Ishikawa (cell line): Measurements from ENCODE around the gene STK32C.
A peak's percentile ranks its signal among the peaks of the same experiment; 100 is the strongest.

Experiments
- CEBPB ChIP-seq: IDR thresholded peaks from 2 replicates; pipeline ENCODE4 v1.6.1; 2012
- CREB1 ChIP-seq: IDR thresholded peaks from 2 replicates; pipeline ENCODE4 v1.6.1; 2012; ENCODE audit warnings: low read depth
- EGR1 ChIP-seq: IDR thresholded peaks from 2 replicates; pipeline ENCODE4 v1.6.1; 2012
- EP300 ChIP-seq: IDR thresholded peaks from 2 replicates; pipeline ENCODE4 v1.6.1; 2012; ENCODE audit warnings: borderline replicate concordance
- FOXM1 ChIP-seq: IDR thresholded peaks from 2 replicates; pipeline ENCODE4 v1.6.1; 2012; ENCODE audit warnings: low read depth, borderline replicate concordance
- NFIC ChIP-seq: IDR thresholded peaks from 2 replicates; pipeline ENCODE4 v1.6.1; 2012
- RAD21 ChIP-seq: IDR thresholded peaks from 2 replicates; pipeline ENCODE4 v1.6.1; 2012; ENCODE audit warnings: low read depth
- TAF1 ChIP-seq: IDR thresholded peaks from 2 replicates; pipeline ENCODE4 v1.6.1; 2012; ENCODE audit warnings: low read depth, mild to moderate bottlenecking
- TCF12 ChIP-seq: IDR thresholded peaks from 2 replicates; pipeline ENCODE4 v1.6.1; 2012; ENCODE audit warnings: low read depth
- TEAD4 ChIP-seq: IDR thresholded peaks from 2 replicates; pipeline ENCODE4 v1.6.1; 2012
- YY1 ChIP-seq: IDR thresholded peaks from 2 replicates; pipeline ENCODE4 v1.6.1; 2012; ENCODE audit warnings: low read depth
- ZBTB7A ChIP-seq: IDR thresholded peaks from 2 replicates; pipeline ENCODE4 v1.6.1; 2012; ENCODE audit warnings: low read depth
- TF ChIP-seq, protein P1 (sequence below): IDR thresholded peaks from 2 replicates; pipeline ENCODE4 v1.6.1; 2012
- TF ChIP-seq, protein P2 (sequence below): IDR thresholded peaks from 2 replicates; pipeline ENCODE4 v1.6.1; 2012
- TF ChIP-seq, protein P3 (sequence below): IDR thresholded peaks from 2 replicates; pipeline ENCODE4 v1.6.1; 2012; ENCODE audit warnings: low read depth, mild to moderate bottlenecking

The STK32C gene

DNA sequence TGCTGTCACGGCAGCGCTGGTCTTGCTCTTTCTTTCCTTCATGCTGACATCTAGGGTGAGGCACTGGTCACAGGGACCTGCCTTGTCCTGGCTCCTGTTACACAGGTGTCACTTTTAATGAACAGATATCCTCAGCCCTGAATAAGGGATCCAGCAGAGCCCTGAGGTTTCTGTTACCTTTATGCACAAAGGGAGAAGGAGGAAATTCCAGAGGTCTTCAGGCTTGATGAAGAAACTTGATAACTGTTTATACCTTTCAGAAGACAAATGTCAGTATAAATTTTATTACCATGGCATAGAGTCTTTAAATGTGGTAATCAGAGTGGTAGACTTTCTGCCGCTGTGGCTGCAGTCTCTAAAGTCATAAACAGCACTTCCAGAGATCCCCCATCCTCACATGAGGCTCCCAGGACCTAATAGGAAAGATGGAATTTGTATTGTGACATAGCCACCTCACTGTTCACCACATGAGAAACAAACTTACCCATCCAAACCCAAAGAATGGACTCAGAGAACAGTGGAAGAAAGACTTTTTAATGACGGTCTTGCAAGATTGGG lies 27.0 kb upstream of the STK32C start:
- TF ChIP-seq, protein P1, sequence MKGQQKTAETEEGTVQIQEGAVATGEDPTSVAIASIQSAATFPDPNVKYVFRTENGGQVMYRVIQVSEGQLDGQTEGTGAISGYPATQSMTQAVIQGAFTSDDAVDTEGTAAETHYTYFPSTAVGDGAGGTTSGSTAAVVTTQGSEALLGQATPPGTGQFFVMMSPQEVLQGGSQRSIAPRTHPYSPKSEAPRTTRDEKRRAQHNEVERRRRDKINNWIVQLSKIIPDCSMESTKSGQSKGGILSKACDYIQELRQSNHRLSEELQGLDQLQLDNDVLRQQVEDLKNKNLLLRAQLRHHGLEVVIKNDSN: no peak

DNA sequence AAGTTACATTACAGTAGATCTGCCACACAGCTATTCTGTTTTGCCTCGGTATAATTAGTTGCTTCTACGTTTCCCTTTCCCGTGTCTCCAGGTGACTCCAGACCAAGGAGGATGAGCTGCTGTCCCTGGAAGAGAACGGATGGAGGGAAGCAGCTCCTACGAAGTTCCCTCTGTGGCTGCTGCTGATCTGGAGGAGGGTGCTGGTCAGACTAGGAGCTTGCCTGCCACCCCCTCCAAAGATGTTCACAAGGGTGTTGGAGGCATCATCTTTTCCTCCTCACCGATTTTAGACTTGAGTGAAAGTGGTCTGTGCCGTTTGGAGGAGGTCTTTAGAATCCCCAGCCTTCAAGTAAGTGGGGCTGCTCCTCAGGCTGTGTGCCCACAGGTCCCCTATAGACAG lies 25.6 kb upstream of the STK32C start:
- TF ChIP-seq CREB1 (no peak), TCF12 (no peak), FOXM1 (no peak), NFIC (no peak), RAD21 (no peak), TEAD4 (no peak), TAF1 (no peak), YY1 (no peak), ZBTB7A (no peak), EGR1 (no peak), EP300 (no peak), CEBPB (no peak)
- TF ChIP-seq, protein P1: no peak
- TF ChIP-seq, protein P2, sequence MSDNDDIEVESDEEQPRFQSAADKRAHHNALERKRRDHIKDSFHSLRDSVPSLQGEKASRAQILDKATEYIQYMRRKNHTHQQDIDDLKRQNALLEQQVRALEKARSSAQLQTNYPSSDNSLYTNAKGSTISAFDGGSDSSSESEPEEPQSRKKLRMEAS: no peak
- TF ChIP-seq, protein P3, sequence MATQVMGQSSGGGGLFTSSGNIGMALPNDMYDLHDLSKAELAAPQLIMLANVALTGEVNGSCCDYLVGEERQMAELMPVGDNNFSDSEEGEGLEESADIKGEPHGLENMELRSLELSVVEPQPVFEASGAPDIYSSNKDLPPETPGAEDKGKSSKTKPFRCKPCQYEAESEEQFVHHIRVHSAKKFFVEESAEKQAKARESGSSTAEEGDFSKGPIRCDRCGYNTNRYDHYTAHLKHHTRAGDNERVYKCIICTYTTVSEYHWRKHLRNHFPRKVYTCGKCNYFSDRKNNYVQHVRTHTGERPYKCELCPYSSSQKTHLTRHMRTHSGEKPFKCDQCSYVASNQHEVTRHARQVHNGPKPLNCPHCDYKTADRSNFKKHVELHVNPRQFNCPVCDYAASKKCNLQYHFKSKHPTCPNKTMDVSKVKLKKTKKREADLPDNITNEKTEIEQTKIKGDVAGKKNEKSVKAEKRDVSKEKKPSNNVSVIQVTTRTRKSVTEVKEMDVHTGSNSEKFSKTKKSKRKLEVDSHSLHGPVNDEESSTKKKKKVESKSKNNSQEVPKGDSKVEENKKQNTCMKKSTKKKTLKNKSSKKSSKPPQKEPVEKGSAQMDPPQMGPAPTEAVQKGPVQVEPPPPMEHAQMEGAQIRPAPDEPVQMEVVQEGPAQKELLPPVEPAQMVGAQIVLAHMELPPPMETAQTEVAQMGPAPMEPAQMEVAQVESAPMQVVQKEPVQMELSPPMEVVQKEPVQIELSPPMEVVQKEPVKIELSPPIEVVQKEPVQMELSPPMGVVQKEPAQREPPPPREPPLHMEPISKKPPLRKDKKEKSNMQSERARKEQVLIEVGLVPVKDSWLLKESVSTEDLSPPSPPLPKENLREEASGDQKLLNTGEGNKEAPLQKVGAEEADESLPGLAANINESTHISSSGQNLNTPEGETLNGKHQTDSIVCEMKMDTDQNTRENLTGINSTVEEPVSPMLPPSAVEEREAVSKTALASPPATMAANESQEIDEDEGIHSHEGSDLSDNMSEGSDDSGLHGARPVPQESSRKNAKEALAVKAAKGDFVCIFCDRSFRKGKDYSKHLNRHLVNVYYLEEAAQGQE: no peak

DNA sequence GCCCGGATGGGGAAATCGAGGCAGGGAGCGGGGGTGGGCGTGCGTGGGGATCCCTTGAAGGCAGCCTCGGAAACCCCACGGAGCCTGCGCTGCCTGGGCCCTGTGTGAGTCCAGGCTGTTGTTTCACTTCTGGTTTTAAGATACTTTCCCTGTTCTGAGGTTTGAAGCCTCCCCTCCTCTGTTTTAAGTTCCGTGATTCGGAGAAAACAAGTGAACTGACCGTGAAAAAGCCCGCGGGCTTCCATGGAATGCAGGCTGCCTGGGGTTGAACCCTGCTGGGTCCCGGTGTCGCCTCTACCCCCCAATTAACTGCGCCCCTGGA lies 24.6 kb upstream of the STK32C start:
- TF ChIP-seq TEAD4 (no peak), TCF12 (no peak), FOXM1 (no peak), RAD21 (no peak), EGR1 (no peak), CREB1 (no peak)
- TF ChIP-seq, protein P2: no peak
- TF ChIP-seq, protein P3: no peak

DNA sequence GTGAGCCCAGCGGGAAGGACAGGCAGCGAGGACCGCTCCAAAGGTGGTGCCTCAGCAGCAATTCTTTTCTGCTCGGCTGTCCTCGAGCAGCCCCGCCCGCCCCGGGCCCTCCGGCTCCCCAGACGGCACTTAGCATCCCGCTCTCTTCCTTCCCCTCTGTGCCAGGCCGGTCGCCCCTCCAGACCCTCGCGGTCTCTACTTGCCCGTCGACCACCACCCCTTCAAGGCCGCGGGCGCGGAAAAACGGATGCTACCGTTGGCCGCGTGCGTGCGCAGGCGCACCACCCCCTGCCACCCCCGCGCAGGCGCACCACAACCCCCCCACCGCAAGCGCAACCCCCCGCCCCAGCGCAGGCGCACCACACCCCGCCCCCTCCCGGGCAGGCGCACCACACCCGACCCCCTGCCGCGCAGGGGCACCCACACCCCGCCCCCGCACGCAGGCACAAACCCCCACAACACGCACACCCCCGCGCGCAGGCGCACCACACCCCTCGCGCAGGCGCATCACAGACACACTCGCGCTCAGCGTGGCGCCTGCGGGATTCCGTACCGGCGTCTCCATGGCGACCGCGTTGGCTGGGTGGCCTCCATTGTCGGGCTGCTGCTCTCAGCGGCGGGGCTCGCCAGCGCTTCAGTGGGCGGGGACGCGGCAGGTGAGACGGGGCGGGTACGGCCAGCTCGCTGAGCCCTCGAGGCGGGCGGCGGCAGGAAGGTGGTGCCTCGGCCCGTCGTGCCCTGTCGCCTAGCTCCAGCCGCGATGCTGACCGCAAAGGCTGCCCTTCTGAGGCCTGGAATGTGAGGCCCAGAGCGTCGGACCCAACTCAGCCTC lies 24.1 kb upstream of the STK32C start, which contains the start of gene LRRC27:
LRRC27 (plus strand) TSS at position 593 of the 832 bp plus-strand sequence. CDS start 1,332 bp downstream, outside the sequence.
- TF ChIP-seq EGR1: peak; percentile 100
- peak; percentile 59 for TF ChIP-seq TEAD4
- TF ChIP-seq TAF1: peak; percentile 57
- TF ChIP-seq, protein P2: peak; percentile 100
- no peak for TF ChIP-seq RAD21
- TF ChIP-seq NFIC: peak; percentile 31; the same call in 1 of the 2 replicates
- peak; percentile 80 for TF ChIP-seq ZBTB7A
- TF ChIP-seq CEBPB: no peak
- TF ChIP-seq TCF12: peak; percentile 60
- peak; percentile 61; the same call in 1 of the 2 replicates for TF ChIP-seq EP300
- TF ChIP-seq, protein P1: no peak; the same call in 1 of the 2 replicates
- TF ChIP-seq YY1: peak; percentile 91

DNA sequence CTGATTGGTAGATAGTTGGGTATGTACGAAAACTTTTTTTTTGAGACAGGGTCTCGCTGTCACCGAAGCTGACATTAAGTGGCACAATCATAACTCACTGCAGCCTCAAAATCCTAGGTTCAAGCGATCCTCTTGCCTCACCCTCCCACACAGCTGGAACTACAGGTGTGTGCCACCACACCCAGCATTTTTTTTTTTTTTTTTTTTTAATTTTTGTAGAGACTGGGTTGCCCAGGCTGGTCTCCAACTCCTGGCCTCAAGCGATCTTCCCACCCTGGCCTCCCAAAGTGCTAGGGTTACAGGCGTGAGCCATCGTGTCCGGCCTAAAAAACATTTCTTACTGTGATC lies 22.7 kb upstream of the STK32C start:
- no peak for TF ChIP-seq TEAD4
- no peak for TF ChIP-seq YY1
- no peak for TF ChIP-seq CREB1
- no peak for TF ChIP-seq RAD21
- no peak for TF ChIP-seq EGR1
- no peak for TF ChIP-seq ZBTB7A
